Transverse colon (tissue), 4 donors: Measurements from ENCODE around the gene AJAP1.

Source experiments
- EP300 ChIP-seq: sonication (generic); formaldehyde crosslinking; IDR thresholded peaks from one replicate; pipeline ENCODE4 v1.6.1; 2017; ENCODE audit warnings: antibody characterized with exemption, low read depth
- POLR2A ChIP-seq: fragments of 450-650 bp; IDR thresholded peaks from one replicate; pipeline ENCODE4 v1.6.1; 2016; ENCODE audit warnings: antibody characterized with exemption, mild to moderate bottlenecking, moderate library complexity
- POLR2AphosphoS5 ChIP-seq, 3 donors: sonication (generic); formaldehyde crosslinking; IDR thresholded peaks; one replicate each; pipeline ENCODE4 v1.6.1; 2016; ENCODE audit warnings: antibody characterized with exemption in 3 of 3
- TF ChIP-seq, protein P1 (sequence below), 5 experiments: fragments of 200-600 bp in 3 of 5; fragments of 450-650 bp in 2 of 5; sonication (generic) in 3 of 5; IDR thresholded peaks; 1 replicate in 2 of 5; 2 replicates in 3 of 5; pipeline ENCODE4 v1.5.1; 2016 to 2017; ENCODE audit warnings: antibody characterized with exemption in 5 of 5, inconsistent platforms in 3 of 5, mild to moderate bottlenecking in 2 of 5, moderate library complexity in 1 of 5

DNA sequence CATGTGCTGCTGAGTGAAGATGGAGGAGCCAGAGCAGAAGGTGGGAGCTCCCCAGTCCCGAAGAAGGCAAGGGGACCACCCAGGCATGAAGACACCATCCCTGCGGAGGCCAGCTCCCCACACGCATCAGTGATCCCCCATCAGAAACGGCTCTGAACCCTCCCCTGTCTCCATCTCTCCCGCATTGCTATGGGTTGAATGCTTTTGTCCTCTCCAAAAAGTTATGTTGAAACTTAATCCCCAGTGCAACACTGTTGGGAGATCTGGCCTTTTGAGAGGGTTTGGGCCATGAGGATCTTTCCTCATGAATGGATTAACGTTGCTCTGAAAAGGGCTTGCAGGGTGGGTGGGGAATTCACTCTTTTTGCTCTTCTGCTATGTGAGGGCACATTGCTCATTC is 147.6 kb downstream of the AJAP1 start:
- TF ChIP-seq POLR2A (no peak), EP300 (no peak), POLR2AphosphoS5 (IDR thresholded peaks at IDR 0.05) (no peak)
- TF ChIP-seq, protein P1, sequence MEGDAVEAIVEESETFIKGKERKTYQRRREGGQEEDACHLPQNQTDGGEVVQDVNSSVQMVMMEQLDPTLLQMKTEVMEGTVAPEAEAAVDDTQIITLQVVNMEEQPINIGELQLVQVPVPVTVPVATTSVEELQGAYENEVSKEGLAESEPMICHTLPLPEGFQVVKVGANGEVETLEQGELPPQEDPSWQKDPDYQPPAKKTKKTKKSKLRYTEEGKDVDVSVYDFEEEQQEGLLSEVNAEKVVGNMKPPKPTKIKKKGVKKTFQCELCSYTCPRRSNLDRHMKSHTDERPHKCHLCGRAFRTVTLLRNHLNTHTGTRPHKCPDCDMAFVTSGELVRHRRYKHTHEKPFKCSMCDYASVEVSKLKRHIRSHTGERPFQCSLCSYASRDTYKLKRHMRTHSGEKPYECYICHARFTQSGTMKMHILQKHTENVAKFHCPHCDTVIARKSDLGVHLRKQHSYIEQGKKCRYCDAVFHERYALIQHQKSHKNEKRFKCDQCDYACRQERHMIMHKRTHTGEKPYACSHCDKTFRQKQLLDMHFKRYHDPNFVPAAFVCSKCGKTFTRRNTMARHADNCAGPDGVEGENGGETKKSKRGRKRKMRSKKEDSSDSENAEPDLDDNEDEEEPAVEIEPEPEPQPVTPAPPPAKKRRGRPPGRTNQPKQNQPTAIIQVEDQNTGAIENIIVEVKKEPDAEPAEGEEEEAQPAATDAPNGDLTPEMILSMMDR (IDR thresholded peaks at IDR 0.05) = no peak
